HUES64 (cell line): ENCODE results near the gene HES4.

Source experiments
- H3K27ac ChIP-seq: 2 replicates; pipeline ENCODE4 v1.7.0; 2013; ENCODE audit warnings: low read depth, low read length, inconsistent platforms
- H3K27me3 ChIP-seq: 2 replicates; pipeline ENCODE4 v1.6.1; 2013; ENCODE audit warnings: mild to moderate bottlenecking, low read length; ENCODE audit not compliant: insufficient read depth
- H3K36me3 ChIP-seq: 2 replicates; pipeline ENCODE4 v1.6.1; 2013; ENCODE audit warnings: mild to moderate bottlenecking, low read length; ENCODE audit not compliant: insufficient read depth
- H3K4me1 ChIP-seq: 2 replicates; pipeline ENCODE4 v1.6.1; 2013; ENCODE audit warnings: mild to moderate bottlenecking, low read length, moderate library complexity; ENCODE audit not compliant: insufficient read depth
- H3K4me3 ChIP-seq: 2 replicates; pipeline ENCODE4 v1.5.1; 2013; ENCODE audit warnings: mild to moderate bottlenecking, low read length, moderate library complexity
- H3K9ac ChIP-seq: 2 replicates; pipeline ENCODE4 v1.6.1; 2013; ENCODE audit warnings: mild to moderate bottlenecking, low read depth, low read length
- H3K9me3 ChIP-seq: 2 replicates; pipeline ENCODE4 v1.6.1; 2013; ENCODE audit warnings: low read depth, low read length; ENCODE audit not compliant: insufficient read depth
- WGBS: fragments of 150-250, 120-280 bp; methylation state at CpG from one replicate; pipeline ENCODE4 v1.1.7; 2013; ENCODE audit warnings: missing lambda C conversion rate; 5-methylcytosine and 5-hydroxymethylcytosine counted together

The HES4 gene

GRCh38 chr1:958823-959730 lies 40.8 kb downstream of the HES4 start, which contains the start of gene NOC2L:
NOC2L (minus strand) TSS chr1:959256; CDS start chr1:959240, 16 bp downstream.
- H3K4me3 ChIP-seq: peak within 1 kb of the TSS; percentile 85
- H3K27me3 ChIP-seq: peaks cover 19% of the 10 kb centered on the region
- 4% methylated on average over 101 of the region's 101 CpGs for WGBS
- peaks cover 51% of the 10 kb centered on the region for H3K36me3 ChIP-seq
- H3K9ac ChIP-seq: peak within 1 kb of the TSS; percentile 75
- H3K27ac ChIP-seq: peak within 1 kb of the TSS; percentile 40; the same call in 1 of the 2 replicates
- no peaks in the 10 kb centered on the region for H3K9me3 ChIP-seq
- no peaks in the 10 kb centered on the region for H3K4me1 ChIP-seq

GRCh38 chr1:956636-957035 lies 43.3 kb downstream of the HES4 start:
- H3K9ac ChIP-seq: no peak overlapping the region
- H3K27ac ChIP-seq: no peak overlapping the region
- H3K4me1 ChIP-seq: no peaks in the 10 kb centered on the region
- 94% methylated on average over 11 of the region's 11 CpGs for WGBS
- no peaks in the 10 kb centered on the region for H3K9me3 ChIP-seq
- H3K36me3 ChIP-seq: peaks cover 58% of the 10 kb centered on the region
- H3K27me3 ChIP-seq: peaks cover 17% of the 10 kb centered on the region
- no peak overlapping the region for H3K4me3 ChIP-seq

GRCh38 chr1:955474-955873 lies 44.4 kb downstream of the HES4 start:
- Histone ChIP-seq H3K27me3 (peaks cover 11% of the 10 kb centered on the region), H3K27ac (no peak overlapping the region), H3K9ac (no peak overlapping the region), H3K4me3 (no peak overlapping the region), H3K4me1 (no peaks in the 10 kb centered on the region), H3K9me3 (no peaks in the 10 kb centered on the region), H3K36me3 (peaks cover 66% of the 10 kb centered on the region)
- 94% methylated on average over 6 of the region's 6 CpGs for WGBS

DNA sequence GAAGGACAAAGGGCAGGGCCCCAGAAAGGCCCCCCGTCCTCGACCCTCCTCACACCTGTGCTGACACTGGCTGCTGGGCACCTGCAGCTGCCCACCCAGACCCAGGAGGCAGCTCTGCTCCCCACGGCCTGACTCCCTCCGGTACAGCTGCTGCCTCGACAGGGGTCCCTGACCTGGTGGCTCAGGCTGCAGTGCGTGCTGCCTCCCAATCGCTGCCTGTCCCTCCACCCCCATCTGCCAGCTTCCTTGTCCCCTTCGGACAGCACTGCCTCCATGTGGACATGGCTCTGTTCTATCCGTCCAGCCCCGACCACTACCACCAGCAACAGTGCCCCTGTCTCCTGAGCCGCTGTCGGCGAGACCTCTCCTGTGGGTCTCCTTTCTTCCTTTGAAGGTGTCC lies 45.0 kb downstream of the HES4 start:
- Histone ChIP-seq H3K4me3 (no peak overlapping the region), H3K36me3 (peaks cover 72% of the 10 kb centered on the region)

DNA sequence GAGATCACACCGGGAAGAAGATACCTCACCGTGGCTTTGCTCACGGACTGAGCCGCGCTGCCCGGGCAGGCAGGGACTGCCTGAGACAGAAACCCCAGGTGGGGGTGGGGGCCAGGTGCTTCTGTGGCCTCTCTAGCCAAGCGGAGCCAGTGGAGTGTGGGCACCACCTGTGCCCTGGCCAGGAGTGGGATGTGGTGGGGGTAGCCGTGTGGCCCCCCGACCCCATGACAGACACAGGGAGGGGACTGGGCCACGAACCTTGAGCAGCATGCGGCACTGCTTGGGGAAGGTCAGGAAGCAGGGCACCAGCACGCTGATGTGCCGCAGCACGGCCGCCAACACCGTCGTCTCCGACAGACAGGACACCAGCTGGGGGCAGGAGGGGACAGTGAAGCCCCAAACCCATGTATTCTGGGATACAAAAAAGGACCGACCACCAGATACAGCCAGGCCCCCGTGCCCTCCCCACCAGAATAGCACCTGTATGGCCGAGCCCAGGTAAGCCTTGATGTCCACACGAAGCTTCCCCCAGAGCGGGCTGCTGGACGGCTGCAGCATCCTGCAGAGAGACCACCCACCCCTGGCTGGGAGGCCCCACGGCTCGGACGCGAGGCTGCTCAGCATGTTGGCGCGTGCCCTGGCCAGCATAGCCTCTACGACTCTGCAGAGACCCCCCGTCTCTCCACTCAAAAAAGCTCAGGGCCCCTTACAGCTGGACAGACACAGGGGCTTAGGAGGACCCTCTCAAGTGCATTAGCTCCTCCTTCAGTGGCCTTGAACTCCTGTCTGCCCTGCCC lies 46.2 kb downstream of the HES4 start:
- no peaks in the 10 kb centered on the region for H3K27me3 ChIP-seq
- no peak overlapping the region for H3K9ac ChIP-seq
- H3K4me1 ChIP-seq: no peaks in the 10 kb centered on the region
- H3K9me3 ChIP-seq: no peaks in the 10 kb centered on the region
- 92% methylated on average over 32 of the region's 32 CpGs for WGBS
- peaks cover 84% of the 10 kb centered on the region for H3K36me3 ChIP-seq
- H3K27ac ChIP-seq: no peak overlapping the region
- no peak overlapping the region for H3K4me3 ChIP-seq

More for the DNA sequence above, 45.0 kb downstream of the HES4 start:
- H3K9me3 ChIP-seq: no peaks in the 10 kb centered on the region
- H3K9ac ChIP-seq: no peak overlapping the region
- WGBS: 94% methylated on average over 13 of the region's 13 CpGs
- H3K27me3 ChIP-seq: peaks cover 8% of the 10 kb centered on the region
- H3K27ac ChIP-seq: no peak overlapping the region
- H3K4me1 ChIP-seq: no peaks in the 10 kb centered on the region

- H3K27ac ChIP-seq: no peak overlapping the region
- no peaks in the 10 kb centered on the region for H3K9me3 ChIP-seq
- no peaks in the 10 kb centered on the region for H3K27me3 ChIP-seq
- H3K36me3 ChIP-seq: peaks cover 92% of the 10 kb centered on the region
- H3K4me1 ChIP-seq: no peaks in the 10 kb centered on the region
- WGBS: 94% methylated on average over 7 of the region's 7 CpGs
- no peak overlapping the region for H3K4me3 ChIP-seq
- H3K9ac ChIP-seq: no peak overlapping the region
These were observed 47.3 kb downstream of the HES4 start for GRCh38 chr1:952603-953002.

GRCh38 chr1:952201-952600 lies 47.7 kb downstream of the HES4 start:
- Histone ChIP-seq H3K4me1 (no peaks in the 10 kb centered on the region), H3K9ac (no peak overlapping the region), H3K4me3 (no peak overlapping the region), H3K9me3 (no peaks in the 10 kb centered on the region), H3K27ac (no peak overlapping the region), H3K36me3 (peaks cover 94% of the 10 kb centered on the region), H3K27me3 (no peaks in the 10 kb centered on the region)
- 95% methylated on average over 15 of the region's 15 CpGs for WGBS

GRCh38 chr1:951364-951763 lies 48.5 kb downstream of the HES4 start:
- no peaks in the 10 kb centered on the region for H3K4me1 ChIP-seq
- H3K27me3 ChIP-seq: no peaks in the 10 kb centered on the region
- no peak overlapping the region for H3K4me3 ChIP-seq
- 76% methylated on average over 6 of the region's 6 CpGs for WGBS
- H3K9ac ChIP-seq: no peak overlapping the region
- H3K27ac ChIP-seq: no peak overlapping the region
- peaks cover 92% of the 10 kb centered on the region for H3K36me3 ChIP-seq
- no peaks in the 10 kb centered on the region for H3K9me3 ChIP-seq

DNA sequence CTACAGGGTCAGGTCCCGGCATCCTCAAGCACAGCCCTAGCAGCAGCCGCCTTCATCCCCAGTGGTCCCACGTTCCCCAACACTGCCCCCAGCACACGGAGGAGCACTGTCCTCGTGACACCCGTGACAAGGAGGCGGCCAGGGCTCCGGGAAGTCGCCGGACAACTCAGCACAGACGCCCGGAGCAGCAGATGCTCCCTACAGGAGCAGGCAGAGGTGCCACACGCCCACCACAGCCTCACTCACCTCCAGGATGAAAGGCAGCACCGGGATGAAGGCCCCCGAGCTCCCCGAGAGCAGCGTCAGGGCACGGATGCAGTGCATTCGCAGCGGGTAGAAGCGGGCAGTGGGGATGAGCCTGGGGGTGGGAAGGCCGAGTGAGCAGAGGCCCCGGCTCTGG lies 49.0 kb downstream of the HES4 start:
- Histone ChIP-seq H3K4me1 (no peaks in the 10 kb centered on the region), H3K36me3 (peaks cover 92% of the 10 kb centered on the region)
- 96% methylated on average over 23 of the region's 23 CpGs for WGBS

GRCh38 chr1:950268-950667 lies 49.6 kb downstream of the HES4 start:
- Histone ChIP-seq H3K36me3 (peaks cover 92% of the 10 kb centered on the region), H3K4me1 (no peaks in the 10 kb centered on the region), H3K27ac (no peak overlapping the region), H3K27me3 (no peaks in the 10 kb centered on the region), H3K9me3 (no peaks in the 10 kb centered on the region), H3K9ac (no peak overlapping the region), H3K4me3 (no peak overlapping the region)
- 94% methylated on average over 9 of the region's 9 CpGs for WGBS

More for the DNA sequence above, 49.0 kb downstream of the HES4 start:
- H3K27ac ChIP-seq: no peak overlapping the region
- no peak overlapping the region for H3K9ac ChIP-seq
- no peaks in the 10 kb centered on the region for H3K9me3 ChIP-seq
- no peaks in the 10 kb centered on the region for H3K27me3 ChIP-seq
- H3K4me3 ChIP-seq: no peak overlapping the region
